Thoracic aorta (tissue), 2 donors: ENCODE results near the gene SOX4. TPM values are rescaled to one million over a fixed set of nuclear protein-coding genes. Genes with fewer than 3 reads are reported as not detected.

Source experiments
- ATAC-seq: fragments of 150-250 bp; one replicate; pipeline ENCODE4 v1.8.0; 2017; ENCODE audit warnings: low read depth; ENCODE audit not compliant: insufficient number of reproducible peaks, low FRiP score
- DNase-seq: peaks from one replicate; pipeline ENCODE4 v3.0.0-alpha.2; 2020; ENCODE audit warnings: low spot score
- H3K27ac ChIP-seq, 2 donors: fragments of 200-600 bp; sonication (generic); 1 replicate in 1 of 2; 2 replicates in 1 of 2; pipeline ENCODE4 v1.5.1; 2016; ENCODE audit warnings: mild to moderate bottlenecking in 2 of 2, moderate library complexity in 2 of 2
- H3K27me3 ChIP-seq: fragments of 200-600 bp; sonication (generic); replicated peaks from 2 replicates; pipeline ENCODE4 v1.6.0; 2016; ENCODE audit warnings: mild to moderate bottlenecking; ENCODE audit not compliant: insufficient read depth
- H3K36me3 ChIP-seq: fragments of 200-600 bp; sonication (generic); one replicate; pipeline ENCODE4 v1.5.1; 2016
- H3K4me1 ChIP-seq, 2 donors: fragments of 200-600 bp; sonication (generic); 1 replicate in 1 of 2; 2 replicates in 1 of 2; pipeline versions ENCODE4 v1.5.1 to v1.6.0; 2016; ENCODE audit warnings: low read depth in 2 of 2, mild to moderate bottlenecking in 1 of 2; ENCODE audit not compliant: control insufficient read depth in 1 of 2
- H3K4me3 ChIP-seq: fragments of 200-600 bp; sonication (generic); 2 replicates; pipeline ENCODE4 v1.5.1; 2016; ENCODE audit warnings: mild to moderate bottlenecking
- H3K9me3 ChIP-seq: fragments of 200-600 bp; sonication (generic); 2 replicates; pipeline ENCODE4 v1.5.1; 2016
- CTCF ChIP-seq: fragments of 200-600 bp; sonication (generic); IDR thresholded peaks from one replicate; pipeline ENCODE4 v1.5.1; 2019; ENCODE audit warnings: antibody characterized with exemption
- total RNA-seq, 2 donors: library from RNA; depleted of rRNA; stranded (reverse); fragments of >200 nt; gene quantifications; one replicate each; pipeline versions ENCODE4 v1.1.0 to v1.2.3, GENCODE V29; 2016

The SOX4 gene
- total RNA-seq, 2 donors from 2014 or later = 5.6 to 22.1 TPM

GRCh38 chr6:21613809-21614208 is 20.3 kb downstream of the SOX4 start:
- no peak for TF ChIP-seq CTCF
- no peak for ATAC-seq

DNA sequence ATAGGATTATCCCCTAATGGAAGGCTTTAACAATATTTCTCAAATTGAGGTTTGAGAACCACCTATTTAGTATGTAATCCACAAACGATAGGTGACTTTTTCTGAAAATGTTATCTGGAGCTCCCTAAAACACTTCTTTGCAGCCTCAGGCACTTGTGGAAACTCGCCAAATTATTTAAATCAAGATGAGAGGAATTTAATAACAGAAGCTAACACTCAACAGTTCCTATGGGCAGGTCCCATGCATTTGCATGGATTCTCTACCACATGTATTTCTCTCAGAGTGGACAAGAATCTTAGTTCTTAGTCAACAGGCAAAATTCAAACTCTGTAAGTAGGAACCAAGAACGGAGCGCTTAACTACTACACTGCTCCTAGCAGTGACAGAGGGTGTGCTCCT is 20.7 kb downstream of the SOX4 start:
- TF ChIP-seq CTCF = no peak
- no peaks in the 10 kb centered on the region for H3K27me3 ChIP-seq
- no peaks in the 10 kb centered on the region for H3K9me3 ChIP-seq
- no peak overlapping the region for H3K27ac ChIP-seq
- no peaks in the 10 kb centered on the region for H3K4me1 ChIP-seq
- ATAC-seq (no peak), DNase-seq (no peak)
- H3K4me3 ChIP-seq = no peak overlapping the region
- H3K36me3 ChIP-seq = no peaks in the 10 kb centered on the region

More at GRCh38 chr6:21613809-21614208, 20.3 kb downstream of the SOX4 start:
- Histone ChIP-seq H3K4me3 (no peak overlapping the region), H3K36me3 (no peaks in the 10 kb centered on the region), H3K4me1 (no peaks in the 10 kb centered on the region), H3K27me3 (no peaks in the 10 kb centered on the region), H3K9me3 (no peaks in the 10 kb centered on the region), H3K27ac (no peak overlapping the region)
- DNase-seq = no peak

DNA sequence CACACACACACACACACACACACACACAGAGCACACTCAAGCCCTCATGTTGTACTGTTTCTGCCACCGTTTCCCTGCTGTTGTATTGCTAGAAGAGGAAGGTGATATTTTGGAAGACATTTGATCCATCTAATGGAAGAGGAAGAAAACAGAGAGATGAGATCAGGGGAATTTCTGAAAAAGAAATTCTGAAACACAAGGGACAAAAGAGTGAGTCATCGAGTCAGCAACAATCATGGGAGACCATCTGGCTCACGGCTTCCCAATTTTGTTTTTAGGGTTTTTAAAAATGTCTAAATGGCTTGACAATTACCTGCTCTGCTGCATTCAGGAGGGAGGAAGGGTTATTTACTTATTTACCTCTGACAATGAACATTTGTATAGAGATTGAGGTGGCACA is 22.0 kb downstream of the SOX4 start:
- ATAC-seq (no peak), DNase-seq (no peak)
- Histone ChIP-seq H3K36me3 (no peaks in the 10 kb centered on the region), H3K9me3 (no peaks in the 10 kb centered on the region), H3K27ac (no peak overlapping the region), H3K4me1 (no peaks in the 10 kb centered on the region), H3K4me3 (no peak overlapping the region), H3K27me3 (no peaks in the 10 kb centered on the region)
- TF ChIP-seq CTCF = no peak

GRCh38 chr6:21616005-21616404 is 22.5 kb downstream of the SOX4 start:
- no peak for DNase-seq
- no peak for TF ChIP-seq CTCF
- H3K36me3 ChIP-seq = no peaks in the 10 kb centered on the region
- no peaks in the 10 kb centered on the region for H3K27me3 ChIP-seq
- no peaks in the 10 kb centered on the region for H3K4me1 ChIP-seq
- no peak for ATAC-seq
- H3K9me3 ChIP-seq = no peaks in the 10 kb centered on the region
- no peak overlapping the region for H3K27ac ChIP-seq
- no peak overlapping the region for H3K4me3 ChIP-seq

DNA sequence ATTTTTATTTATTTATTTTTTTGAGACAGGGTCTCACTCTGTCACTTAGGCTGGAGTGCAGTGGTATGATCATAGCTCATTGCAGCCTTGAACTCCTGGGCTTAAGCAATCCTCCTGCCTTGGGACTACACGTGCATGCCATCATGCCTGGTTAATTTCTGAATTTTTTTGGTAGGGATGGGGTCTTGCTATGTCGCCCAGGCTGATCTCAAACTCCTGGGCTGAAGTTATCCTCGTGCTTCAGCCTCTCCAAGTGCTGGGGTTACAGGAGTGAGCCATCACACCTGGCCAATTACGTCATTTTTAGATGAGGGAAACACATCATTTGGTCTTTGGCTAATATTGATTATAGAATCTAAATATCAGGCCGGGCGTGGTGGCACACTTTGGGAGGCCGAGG is 32.1 kb downstream of the SOX4 start:
- Histone ChIP-seq H3K27ac (no peak overlapping the region), H3K4me3 (no peak overlapping the region), H3K9me3 (no peaks in the 10 kb centered on the region), H3K4me1 (no peaks in the 10 kb centered on the region), H3K27me3 (no peaks in the 10 kb centered on the region), H3K36me3 (no peaks in the 10 kb centered on the region)
- DNase-seq = no peak
- no peak for ATAC-seq
- no peak for TF ChIP-seq CTCF
